GM21526 (cell line): ENCODE data around the gene PREB.

Experiments used
- ATAC-seq: cut with Tn5 transposase; IDR thresholded peaks from one replicate; pipeline ENCODE4 v1.9.1; 2021; ENCODE audit warnings: moderate library complexity; ENCODE audit not compliant: unreplicated experiment, low FRiP score

The PREB gene

DNA sequence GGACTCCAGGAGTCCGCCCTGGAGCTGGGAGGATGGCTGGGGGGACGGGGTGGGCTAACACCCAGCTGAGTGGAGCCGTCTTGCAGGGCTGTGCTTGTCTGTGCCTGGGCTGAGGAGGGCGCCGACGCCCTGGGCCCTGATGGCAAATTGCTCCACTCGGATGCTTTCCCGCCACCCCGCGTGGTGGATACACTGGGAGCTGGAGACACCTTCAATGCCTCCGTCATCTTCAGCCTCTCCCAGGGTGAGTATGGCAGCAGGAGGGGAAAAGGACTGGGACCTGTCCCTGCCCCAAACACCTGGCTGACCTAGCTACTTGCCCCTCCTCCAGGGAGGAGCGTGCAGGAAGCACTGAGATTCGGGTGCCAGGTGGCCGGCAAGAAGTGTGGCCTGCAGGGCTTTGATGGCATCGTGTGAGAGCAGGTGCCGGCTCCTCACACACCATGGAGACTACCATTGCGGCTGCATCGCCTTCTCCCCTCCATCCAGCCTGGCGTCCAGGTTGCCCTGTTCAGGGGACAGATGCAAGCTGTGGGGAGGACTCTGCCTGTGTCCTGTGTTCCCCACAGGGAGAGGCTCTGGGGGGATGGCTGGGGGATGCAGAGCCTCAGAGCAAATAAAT, 35.0 kb downstream of the PREB start:
- no peak for ATAC-seq

DNA sequence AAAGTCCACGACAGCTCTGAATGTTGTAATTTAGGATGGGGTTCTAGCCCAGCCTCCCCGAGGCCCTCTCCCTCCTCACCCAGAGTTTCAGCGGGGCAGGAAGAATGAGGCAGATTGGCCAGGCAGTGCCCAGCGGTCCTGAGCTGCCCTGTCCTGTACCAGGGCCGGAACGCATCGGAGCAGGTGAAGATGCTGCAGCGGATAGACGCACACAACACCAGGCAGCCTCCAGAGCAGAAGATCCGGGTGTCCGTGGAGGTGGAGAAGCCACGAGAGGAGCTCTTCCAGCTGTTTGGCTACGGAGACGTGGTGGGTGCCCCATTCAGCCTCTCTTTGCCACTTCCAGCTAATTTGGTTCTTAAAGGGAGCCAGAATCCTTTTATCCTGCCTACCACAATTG, 37.1 kb downstream of the PREB start:
- ATAC-seq: no peak

DNA sequence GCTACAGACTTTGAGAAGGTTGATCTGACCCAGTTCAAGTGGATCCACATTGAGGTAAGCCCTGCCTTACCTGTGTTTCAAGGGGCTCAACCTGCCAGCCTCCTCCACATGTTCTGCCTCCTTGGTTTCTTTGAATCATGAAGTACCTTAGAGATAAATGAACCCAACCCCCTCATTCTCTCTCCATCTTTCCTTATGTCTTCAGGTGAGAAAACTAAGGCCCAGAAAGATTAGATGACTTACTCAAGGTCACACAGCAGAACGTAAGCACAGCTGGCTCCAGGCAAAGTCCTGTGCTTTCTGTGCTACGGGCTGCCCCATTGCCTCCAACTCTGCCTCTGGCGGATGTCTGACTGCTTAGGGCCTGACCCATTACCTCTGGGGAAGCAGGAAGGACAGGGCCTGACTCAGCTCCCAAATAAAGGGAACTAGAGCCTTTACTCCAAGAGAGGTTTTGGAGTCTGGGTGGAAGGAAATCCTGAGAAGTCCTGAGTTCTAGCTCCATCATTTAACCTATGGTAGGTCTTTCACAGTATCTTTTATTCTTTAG, 37.6 kb downstream of the PREB start:
- ATAC-seq: no peak

DNA sequence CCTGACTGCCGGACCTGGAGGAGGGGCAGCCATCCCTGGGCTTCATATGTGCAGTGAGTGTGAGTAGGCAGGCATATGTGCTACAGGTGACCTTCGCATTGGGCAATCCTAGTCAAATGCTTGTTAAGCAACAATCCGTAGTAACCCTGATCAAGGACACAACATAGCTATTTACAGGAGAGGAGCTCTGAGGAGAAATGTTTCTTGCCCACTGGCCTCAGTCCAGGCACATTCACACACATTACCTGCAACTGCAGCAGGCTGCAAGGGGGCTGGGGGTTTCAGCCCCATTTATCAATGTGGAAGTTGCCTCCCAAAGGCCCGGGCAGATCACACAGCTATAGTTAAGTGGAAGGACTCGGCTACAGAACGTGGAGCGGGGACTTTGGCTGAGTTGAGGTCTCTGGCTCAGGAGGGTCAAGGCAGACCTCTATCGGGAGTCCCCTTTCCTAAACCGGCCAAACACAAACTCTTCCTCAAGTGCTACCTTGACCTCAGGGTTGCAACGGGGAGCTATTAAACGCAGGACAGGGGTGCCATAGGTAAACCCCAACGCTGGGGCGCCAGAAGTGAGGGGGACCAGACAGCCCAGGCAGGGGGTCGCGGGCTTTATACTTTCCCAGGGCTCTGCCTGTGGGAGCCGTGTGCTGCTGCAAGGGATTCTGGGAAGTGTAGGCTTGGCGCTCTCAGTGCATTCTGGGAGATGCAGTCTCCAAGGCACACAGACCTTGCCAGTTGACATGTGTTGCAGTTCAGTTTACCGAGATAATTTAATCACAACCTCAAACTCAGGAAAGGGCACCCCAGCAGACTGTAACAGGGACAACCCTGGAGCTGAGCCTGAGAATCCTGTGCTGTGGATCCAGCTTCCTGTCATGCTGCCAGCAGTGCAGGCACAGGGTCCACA, 38.4 kb downstream of the PREB start:
- no peak for ATAC-seq

DNA sequence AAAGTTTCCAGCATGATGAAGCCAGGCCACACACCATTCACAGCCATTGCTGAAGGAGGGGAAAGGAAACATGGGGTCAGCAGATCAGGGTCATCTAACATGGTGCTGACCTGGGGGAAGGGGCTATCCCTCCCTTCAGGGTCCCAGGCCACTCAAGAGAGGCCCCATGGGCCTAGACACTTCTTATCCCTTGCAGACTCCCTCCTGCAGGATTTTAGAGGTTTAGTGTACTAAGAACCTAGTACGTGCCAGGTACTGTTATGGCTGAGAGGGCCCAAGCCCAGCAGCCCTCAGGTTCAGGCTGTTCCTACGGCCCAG, 39.0 kb downstream of the PREB start:
- no peak for ATAC-seq

DNA sequence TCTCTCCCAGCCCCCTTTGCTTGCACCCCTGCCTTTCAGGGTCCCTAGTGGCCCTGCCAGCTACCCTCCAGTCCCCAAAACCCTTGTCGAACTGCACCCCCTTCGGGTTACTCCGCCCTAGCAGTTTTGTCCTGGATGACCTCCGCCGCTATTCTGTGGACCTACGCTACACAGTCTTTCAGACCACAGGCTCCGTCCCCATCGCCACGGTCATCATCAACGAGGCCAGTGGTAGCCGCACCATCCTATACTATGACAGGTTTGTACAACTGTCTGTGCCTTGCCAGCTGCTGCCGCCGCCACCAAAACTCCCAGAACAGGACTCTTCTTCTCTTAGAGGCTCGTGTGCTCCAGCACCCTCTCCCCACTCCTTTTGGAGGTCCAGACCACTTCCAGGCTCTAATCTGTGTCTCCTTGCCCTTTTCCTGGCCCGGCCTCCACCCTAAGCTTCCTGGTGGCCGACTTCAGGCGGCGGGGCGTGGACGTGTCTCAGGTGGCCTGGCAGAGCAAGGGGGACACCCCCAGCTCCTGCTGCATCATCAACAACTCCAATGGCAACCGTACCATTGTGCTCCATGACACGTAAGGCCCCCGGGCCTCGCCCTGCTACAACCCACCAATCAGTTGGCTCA, 40.0 kb downstream of the PREB start:
- ATAC-seq: no peak

DNA sequence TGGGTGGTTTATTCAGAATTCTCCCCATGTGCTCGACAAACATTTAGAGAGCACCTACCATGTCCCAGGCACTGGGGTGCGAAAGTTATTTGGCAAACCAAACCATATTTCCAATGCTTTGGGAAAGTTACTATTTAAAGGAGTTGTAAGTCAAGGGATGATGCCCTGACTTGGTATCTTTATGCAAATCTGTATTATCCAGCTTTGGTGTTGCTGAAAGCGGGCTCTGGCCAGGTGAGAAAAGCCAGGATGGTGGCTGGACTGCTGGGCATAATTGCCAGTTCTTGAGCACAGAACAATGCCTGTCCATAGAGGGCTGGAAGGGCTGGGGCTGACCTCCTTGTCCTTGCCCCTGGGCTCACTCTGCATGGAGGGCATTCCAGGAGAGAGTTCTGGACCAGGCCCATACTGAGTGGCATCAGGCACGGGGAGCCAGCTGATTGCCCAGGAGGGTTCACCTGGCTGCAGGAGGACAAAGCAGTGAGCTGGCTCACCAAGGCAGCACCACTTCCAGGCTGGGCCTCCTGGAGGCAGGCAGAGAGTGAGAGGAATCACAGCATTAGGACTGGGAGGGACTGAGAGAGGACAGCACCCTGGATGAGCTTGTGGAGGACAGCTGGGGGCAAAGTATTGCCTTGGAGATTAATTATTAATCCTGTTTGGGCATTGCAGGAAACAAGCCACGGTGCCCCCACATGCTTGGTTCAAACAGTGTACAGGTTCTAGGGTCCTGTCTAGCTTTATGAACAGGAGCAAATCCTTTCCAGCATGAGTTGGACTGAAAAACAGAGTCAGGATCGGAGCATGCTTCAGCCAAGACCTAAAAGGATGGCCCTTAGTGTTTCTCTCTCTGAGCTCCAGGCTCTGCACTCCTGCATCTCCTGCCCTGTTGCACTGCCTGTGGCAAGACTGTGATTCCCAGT, 40.7 kb downstream of the PREB start:
- no peak for ATAC-seq

DNA sequence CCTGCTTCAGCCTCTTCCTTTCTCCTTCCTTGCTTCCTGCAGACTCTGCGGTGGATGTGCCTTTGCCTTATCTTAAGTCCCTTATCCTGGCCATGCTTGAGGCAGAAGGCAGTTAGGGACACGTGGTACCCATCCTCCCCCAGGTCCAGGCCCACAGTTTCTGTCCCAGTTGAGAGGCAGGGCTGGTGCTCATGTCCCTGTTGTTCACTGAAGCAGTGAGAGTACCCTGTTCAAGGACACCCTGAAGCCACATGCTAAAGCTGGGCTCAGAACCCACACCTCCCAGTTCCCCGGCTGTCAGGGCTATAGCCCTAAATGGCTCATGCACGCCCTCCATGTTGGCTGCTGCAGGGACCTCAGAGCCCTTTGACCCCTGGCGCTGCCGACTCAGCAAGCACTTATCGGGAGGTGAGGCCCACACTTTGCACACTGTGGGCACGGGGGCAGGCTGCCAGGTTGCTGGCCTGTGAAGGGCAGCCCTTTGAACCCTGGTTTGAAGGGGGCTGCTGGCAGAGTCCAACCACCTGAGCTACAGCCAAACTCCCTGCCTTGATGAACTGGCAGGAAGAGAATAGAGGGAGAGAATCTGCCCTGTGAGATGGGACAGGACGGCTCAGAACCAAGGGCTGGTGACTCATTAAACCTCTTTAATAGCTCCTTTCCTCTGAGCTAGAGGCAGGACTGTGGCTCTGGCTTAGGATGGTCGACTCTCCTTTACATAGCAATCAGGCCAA, 41.6 kb downstream of the PREB start:
- no peak for ATAC-seq

DNA sequence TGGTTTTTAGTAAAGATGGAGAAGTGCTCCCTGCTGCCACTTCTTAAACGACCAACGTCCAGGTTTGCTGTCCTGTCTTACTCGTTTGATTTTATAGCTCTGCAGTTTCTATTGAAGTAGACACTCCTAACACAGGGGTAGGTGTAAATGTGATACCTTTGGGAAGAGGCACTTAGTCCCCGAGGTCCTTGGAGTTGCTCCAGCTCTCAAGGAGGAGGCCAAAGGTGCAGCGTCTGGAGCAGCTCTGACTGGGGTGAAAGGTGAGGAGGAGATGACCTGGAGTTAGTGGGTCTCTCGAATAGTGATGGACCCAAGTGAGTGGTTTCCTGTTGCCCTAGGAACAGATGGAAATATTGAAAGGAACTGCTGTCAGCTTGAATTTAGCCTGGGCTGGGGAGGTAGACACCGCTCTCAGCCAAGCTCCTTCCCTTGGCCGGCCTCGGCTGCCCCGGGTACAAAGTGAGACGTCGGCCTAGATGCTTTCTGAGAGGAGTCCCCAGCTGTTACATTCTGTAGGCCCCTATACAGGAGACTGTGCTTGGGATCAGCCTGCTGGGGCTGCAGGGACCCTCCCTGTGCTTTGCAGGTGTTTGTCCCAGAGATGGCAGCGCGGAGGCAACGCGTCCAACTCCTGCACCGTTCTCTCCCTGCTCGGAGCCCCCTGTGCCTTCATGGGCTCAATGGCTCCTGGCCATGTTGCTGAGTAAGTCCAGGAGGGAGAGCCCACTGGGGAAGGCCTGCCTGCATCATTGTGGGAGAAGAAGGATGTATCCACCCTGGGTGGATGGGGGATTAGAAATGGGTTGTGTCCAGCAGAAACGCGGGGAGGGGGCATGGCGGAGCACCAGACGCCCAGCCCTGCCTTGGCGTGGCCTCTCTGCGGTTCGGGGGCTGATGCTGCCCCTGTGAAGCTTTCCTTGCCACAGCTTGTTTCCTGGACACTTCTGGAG, 42.4 kb downstream of the PREB start:
- ATAC-seq: no peak

DNA sequence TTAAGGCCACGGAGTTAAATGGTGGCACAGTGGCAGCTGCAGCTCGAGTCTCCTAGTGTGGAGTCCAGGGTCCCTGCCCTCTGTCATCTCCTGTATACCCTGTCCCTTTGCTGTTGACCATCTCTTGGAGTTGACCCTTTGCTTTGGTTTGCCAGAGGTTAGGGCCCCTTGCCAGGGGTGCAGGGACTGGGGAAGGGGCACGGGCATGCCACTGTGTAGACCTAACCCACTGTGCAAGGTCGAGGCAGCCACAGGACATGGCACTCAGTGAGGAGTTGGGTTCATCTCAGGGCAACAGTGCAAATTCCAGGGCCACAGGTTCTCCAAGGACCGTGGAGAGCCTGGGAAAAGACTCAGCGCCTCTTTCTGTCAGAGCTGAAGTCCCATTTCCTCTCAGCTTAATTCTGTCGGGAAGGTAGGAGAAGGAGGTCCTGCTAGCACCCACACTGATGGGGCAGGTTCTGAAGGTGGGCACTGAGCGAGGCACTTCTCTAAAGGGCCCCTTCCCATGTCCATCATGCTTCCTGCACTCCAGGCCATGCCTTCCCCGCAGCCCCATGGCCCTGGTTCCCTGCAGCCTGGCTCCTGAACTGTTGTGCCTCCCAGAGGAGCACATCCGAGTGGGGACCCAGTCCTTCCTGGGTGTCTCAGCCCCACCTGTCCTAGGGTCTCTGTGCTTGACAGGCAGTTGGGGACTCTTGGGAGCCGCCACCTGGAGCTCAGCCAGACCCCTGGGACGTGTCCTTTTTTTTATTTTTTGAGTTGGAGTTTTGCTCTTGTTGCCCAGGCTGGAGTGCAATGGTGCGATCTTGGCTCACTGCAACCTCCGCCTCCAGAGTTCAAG, 45.1 kb downstream of the PREB start:
- ATAC-seq: no peak

DNA sequence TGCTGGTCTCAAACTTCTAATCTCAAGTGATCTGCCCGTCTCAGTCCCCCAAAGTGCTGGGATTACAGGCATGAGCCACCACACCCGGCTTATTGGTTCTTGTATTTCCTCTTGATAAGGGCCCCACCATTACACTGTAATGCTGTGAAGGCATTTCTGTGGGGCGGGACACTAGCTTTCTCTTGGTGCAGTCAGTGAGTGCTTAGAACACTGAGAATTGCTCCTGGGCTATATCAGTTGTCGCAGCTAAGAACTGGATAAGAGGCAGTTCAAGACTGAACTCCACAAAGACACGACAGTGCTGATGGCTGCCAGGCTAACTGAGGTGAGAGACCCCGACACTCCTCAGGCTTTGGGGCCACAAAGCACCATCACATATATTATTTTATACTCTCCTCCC, 45.8 kb downstream of the PREB start:
- ATAC-seq: no peak

DNA sequence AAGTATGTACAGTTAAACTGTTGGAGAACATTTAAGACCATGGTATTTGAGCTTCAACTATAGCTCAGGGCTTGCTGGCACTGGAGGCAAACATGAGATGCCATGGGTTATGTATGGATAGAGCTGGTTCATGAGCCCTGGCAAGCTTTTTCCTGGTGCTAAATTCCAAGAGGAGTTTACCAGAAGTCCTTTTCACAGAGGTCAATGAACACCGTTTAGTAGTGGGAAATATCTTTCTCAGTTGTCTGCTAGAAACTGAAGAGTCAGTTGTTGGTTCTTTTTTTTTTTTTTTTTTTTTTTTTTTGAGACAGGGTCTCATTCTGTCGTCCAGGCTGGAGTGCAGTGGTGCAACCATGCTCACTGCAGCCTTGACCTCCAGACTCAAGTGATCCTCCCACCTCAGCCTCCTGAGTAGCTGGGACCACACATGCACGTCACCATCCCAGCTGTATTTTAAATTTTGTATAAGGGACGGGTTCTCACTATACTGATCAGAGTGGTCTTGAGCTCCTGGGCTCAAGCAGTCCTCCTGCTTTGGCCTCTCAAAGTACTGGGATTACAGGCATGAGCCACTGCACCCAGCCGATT, 46.5 kb downstream of the PREB start:
- no peak for ATAC-seq

DNA sequence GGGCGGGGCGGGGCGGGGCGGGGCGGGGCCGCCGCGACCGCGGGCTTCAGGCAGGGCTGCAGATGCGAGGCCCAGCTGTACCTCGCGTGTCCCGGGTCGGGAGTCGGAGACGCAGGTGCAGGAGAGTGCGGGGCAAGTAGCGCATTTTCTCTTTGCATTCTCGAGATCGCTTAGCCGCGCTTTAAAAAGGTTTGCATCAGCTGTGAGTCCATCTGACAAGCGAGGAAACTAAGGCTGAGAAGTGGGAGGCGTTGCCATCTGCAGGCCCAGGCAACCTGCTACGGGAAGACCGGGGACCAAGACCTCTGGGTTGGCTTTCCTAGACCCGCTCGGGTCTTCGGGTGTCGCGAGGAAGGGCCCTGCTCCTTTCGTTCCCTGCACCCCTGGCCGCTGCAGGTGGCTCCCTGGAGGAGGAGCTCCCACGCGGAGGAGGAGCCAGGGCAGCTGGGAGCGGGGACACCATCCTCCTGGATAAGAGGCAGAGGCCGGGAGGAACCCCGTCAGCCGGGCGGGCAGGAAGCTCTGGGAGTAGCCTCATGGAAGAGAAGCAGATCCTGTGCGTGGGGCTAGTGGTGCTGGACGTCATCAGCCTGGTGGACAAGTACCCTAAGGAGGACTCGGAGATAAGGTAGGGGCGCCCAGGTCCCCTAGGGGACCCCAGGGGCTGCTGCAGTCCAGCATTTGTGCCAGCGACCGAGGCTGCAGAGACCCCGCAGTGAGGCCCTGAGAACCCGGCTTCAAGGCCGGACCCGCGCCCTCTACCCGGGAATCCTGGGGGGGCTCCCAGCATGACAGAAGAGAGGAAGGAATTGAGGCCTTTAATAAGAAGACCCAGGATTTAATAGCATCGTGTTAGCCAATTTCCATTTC, 47.5 kb downstream of the PREB start, which contains the start of gene KHK:
Gene KHK (plus strand): TSS at position 49 of the 870 bp plus-strand sequence. CDS start 488 bp downstream, at position 537.
- peak; percentile 61 for ATAC-seq

DNA sequence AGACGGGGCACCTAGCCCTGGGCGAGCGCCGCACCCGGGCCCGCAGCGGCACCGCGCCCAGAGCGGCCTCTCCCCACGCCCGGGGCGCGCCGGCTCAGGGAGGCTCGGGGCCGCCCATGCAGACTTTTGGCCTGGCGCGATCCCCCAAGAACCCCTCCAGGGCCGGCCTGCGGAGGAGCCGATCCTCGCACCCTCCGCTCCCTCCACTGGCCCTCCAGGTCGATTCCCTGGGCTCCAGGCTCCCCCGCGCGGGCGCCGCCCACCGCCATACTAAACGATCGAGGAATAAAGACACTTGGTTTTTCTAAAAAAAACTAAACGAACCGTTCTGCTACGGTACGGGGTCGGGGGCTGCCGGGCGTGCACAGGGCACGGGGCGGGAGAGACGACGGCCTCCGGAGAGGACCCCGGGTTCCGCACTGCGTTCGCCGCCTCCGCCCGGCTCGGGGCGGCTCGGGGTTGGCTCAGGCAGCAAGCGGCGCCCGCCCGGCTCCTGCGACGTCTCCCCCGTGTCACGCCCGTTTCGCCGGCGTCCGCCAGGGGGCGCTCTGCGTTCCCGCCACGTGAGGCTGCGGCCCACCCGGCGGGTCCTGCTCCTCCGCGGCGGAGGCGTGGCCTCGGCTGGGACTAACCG, 48.2 kb downstream of the PREB start:
- ATAC-seq: peak; percentile 51

DNA sequence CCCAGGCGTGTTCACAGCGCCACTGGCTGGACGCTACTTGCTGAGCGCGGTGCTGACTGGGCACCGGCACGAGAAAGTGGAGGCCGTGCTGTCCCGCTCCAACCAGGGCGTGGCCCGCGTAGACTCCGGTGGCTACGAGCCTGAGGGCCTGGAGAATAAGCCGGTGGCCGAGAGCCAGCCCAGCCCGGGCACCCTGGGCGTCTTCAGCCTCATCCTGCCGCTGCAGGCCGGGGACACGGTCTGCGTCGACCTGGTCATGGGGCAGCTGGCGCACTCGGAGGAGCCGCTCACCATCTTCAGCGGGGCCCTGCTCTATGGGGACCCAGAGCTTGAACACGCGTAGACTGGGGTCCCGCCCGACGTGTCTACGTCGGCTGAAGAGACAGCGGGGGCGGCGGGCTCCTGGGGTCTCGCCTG, 48.8 kb downstream of the PREB start:
- peak; percentile 6 for ATAC-seq
